Subcutaneous abdominal adipose tissue (tissue), 5 donors: ENCODE data around the gene TMPRSS6.

Source experiments
- H3K27ac ChIP-seq: one replicate; pipeline ENCODE4 v1.7.0; 2013; ENCODE audit warnings: low read depth, mild to moderate bottlenecking, inconsistent platforms, low read length, moderate library complexity
- H3K27me3 ChIP-seq, 5 donors: one replicate each; pipeline ENCODE4 v1.7.0; 2013; ENCODE audit warnings: low read length in 5 of 5, inconsistent platforms in 1 of 5; ENCODE audit not compliant: control insufficient read depth in 5 of 5, insufficient read depth in 4 of 5
- H3K36me3 ChIP-seq, 5 donors: one replicate each; pipeline ENCODE4 v1.7.0; 2013; ENCODE audit warnings: low read length in 5 of 5; ENCODE audit not compliant: control insufficient read depth in 5 of 5, insufficient read depth in 5 of 5
- H3K4me1 ChIP-seq, 5 donors: one replicate each; pipeline ENCODE4 v1.7.0; 2013; ENCODE audit warnings: low read length in 5 of 5, mild to moderate bottlenecking in 3 of 5, moderate library complexity in 1 of 5; ENCODE audit not compliant: control insufficient read depth in 5 of 5, insufficient read depth in 5 of 5
- H3K4me3 ChIP-seq, 5 donors: one replicate each; pipeline ENCODE4 v1.7.0; 2013; ENCODE audit warnings: low read length in 5 of 5, low read depth in 1 of 5
- H3K9ac ChIP-seq, 5 donors: one replicate each; pipeline ENCODE4 v1.7.0; 2013; ENCODE audit warnings: low read length in 5 of 5, mild to moderate bottlenecking in 4 of 5, moderate library complexity in 3 of 5
- H3K9me3 ChIP-seq, 5 donors: one replicate each; pipeline ENCODE4 v1.7.0; 2013; ENCODE audit warnings: low read length in 5 of 5; ENCODE audit not compliant: control insufficient read depth in 5 of 5
- donor health status: healthy.
- donor health status: healthy.
- donor health status: healthy.
- donor health status: healthy.
- donor health status: healthy.

Gene TMPRSS6

DNA sequence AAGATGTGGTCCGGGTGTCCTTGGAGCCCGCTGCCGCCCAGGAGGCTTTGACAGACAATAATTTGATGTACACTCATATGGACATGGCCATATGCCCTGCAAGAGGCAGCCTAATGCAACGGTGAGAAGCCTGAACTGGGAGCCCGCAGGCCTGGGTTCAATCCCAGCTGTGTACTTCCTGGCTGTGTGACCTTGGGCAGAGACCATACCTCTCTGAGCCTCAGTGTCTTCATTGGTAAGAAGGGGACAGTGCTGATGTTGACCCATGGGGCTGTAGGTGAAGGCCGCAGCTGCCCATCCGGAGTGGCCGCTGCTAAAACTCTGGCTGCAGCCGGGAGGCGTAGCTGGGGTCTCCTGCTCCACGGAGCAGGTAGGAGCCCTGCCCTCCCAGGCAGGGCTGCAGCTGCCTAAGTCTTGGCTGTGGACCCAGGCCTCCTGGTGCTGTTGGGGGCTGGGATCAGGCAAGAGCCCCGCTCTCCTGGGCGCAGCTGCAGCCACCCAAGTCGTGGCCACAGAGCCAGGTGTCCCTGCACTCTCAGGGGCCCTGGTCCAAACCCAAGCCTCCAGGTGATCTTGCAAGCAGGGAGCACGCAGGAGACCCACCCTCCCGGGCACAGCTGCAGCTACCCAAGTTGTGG is 31.3 kb upstream of the TMPRSS6 start:
- peaks cover 0 to 3% (median 0%) of the 10 kb centered on the region in 5 donors for H3K4me1 ChIP-seq
- H3K27ac ChIP-seq = no peak overlapping the region
- H3K27me3 ChIP-seq = peaks cover 0 to 28% (median 13%) of the 10 kb centered on the region in 5 donors
- no peak overlapping the region for H3K9ac ChIP-seq
- H3K4me3 ChIP-seq = no peak overlapping the region
- H3K36me3 ChIP-seq = no peaks in the 10 kb centered on the region
- no peaks in the 10 kb centered on the region for H3K9me3 ChIP-seq

DNA sequence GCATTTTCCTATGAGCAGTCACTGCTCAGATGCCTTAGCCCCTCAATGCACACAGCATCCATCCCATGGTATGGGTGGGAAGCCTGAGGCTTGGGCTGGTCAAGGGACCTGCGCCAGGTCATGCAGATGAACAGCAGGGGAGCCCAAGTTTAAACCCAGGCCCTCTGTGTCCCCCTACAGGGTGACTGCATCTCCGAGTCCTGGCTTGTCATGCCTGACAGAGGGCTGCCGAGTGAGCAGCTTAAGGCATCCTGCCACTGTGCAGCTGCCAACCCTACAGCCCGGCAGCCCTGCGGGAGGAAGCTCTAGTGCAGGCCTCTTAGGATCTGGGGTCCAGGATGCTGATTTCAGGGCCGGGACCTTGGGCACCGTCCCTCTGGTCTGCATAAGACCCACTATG is 30.2 kb upstream of the TMPRSS6 start:
- H3K4me3 ChIP-seq = no peak overlapping the region
- H3K9me3 ChIP-seq = no peaks in the 10 kb centered on the region
- H3K27ac ChIP-seq = no peak overlapping the region
- no peak overlapping the region for H3K9ac ChIP-seq
- peaks cover 0 to 23% (median 14%) of the 10 kb centered on the region in 5 donors for H3K27me3 ChIP-seq
- no peaks in the 10 kb centered on the region for H3K36me3 ChIP-seq
- no peaks in the 10 kb centered on the region for H3K4me1 ChIP-seq

DNA sequence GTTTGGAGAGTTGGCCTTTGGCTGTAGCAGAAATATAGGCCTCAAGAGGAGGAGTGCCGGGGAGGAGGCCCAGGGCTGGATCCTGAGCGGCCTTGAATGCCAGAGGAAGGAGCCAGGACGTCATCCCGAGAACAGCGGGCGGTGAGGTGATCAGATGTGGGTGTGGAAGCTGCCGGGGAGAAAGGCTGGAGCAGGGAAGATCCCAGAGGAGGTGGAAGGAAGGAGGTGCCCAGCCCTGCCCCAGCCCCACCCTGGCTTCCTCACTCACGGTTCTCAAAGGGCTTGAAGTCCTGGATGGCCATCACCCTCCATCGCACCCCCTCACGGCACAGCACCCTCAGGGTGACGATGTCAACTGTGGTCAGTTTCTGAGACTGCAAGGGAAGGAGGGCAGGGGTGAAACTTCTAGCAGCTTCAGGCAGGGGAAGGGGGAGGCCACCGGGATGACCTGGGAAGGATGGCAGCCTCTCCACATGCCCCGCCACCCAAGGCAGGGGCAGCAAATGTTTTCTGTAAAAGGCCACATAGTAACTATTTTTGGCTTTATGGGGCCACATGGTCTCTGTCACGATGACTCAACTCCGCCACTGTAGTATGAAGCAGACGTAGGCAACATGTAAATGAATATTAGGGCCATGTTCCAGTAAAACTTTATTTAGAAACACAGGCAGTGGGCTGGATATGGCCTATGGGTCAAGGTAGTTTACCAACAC is 29.5 kb upstream of the TMPRSS6 start:
- Histone ChIP-seq H3K4me3 (no peak overlapping the region), H3K36me3 (no peaks in the 10 kb centered on the region), H3K27me3 (peaks cover 0 to 19% (median 12%) of the 10 kb centered on the region in 5 donors), H3K27ac (no peak overlapping the region), H3K9me3 (no peaks in the 10 kb centered on the region), H3K4me1 (no peaks in the 10 kb centered on the region), H3K9ac (no peak overlapping the region)

DNA sequence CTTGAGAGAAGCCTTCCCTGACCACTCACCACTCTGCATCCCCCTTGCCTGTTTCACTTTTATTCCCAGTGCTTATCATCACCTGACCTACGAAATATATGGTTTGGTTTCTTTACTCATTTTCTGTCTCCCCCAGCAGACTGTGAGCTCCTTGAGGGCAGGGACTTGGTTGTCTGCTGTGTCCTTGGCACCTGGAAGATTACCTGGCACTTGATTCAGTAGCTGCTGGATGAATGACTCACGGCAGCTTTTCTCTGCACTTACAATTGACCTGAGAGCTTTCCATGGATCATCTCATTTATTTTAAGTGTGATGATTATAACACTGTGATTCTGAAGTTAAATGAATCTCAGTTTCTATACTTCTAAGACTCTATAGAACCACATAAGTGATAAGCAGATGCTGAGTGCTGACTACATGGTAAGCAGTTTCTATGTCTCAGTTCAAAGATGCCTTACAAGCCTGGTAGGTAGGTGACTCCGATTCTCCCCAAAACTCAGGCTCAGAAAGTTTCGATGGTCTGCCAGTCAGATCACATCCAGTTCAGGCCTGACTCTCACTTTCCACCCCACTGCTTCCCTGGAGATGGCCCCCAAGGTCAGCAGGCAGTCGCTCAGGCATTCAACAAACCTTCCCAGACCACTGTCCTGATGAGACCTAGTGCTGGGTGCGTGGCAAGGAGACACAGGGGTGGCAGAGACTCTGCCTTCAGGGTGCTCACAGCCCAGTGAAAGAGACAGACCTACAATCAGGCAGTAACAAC is 28.6 kb upstream of the TMPRSS6 start:
- Histone ChIP-seq H3K9me3 (no peaks in the 10 kb centered on the region), H3K36me3 (no peaks in the 10 kb centered on the region), H3K4me3 (no peak overlapping the region), H3K27ac (no peak overlapping the region), H3K27me3 (peaks cover 0 to 14% (median 8%) of the 10 kb centered on the region in 5 donors), H3K4me1 (no peaks in the 10 kb centered on the region), H3K9ac (no peak overlapping the region)

DNA sequence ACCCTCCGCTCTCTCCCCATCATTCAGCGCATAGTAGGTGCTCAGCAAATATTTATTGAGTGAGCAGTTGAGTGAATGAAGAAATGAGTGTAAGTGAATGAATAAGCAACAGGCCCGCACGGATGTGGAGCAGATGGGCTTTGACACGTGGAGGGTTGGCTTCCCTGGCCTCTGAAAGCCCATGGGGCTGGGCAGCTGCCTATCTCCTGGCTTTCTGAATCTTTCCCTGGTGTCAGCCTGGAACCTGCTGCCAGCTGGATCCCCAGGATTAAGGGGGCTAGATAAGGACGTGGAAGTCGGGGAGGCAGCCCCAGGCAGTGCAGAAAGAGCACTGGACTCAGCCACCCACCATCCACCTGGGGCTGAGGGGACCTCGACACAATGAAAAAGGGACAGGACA is 27.6 kb upstream of the TMPRSS6 start:
- Histone ChIP-seq H3K4me3 (no peak overlapping the region), H3K4me1 (no peaks in the 10 kb centered on the region), H3K9me3 (no peaks in the 10 kb centered on the region), H3K27me3 (peaks cover 0 to 14% (median 8%) of the 10 kb centered on the region in 5 donors), H3K36me3 (no peaks in the 10 kb centered on the region), H3K27ac (no peak overlapping the region), H3K9ac (no peak overlapping the region)

DNA sequence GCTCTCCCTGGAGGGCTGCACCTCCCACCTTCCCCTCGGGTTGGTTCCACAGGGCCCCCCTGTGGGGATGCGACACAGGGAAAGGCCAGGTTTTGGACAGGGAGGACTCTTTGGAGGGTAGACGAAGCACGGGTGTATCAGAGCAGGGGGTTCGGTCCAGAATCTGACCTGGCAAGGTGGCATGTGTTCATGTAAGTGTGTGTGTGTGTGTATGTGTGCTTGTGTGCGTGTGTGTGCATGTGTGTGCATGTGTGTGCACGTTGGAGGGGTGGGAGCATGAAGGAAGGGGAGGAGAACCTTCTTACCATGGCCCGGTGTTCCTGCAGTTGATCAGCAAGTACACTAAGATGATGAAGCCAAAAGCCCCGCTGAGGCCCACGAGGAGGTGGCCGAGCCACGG is 25.5 kb upstream of the TMPRSS6 start:
- peaks cover 0 to 11% (median 4%) of the 10 kb centered on the region in 5 donors for H3K27me3 ChIP-seq
- no peak overlapping the region for H3K27ac ChIP-seq
- H3K4me1 ChIP-seq = no peaks in the 10 kb centered on the region
- no peaks in the 10 kb centered on the region for H3K36me3 ChIP-seq
- no peaks in the 10 kb centered on the region for H3K9me3 ChIP-seq
- no peak overlapping the region for H3K9ac ChIP-seq
- H3K4me3 ChIP-seq = no peak overlapping the region

DNA sequence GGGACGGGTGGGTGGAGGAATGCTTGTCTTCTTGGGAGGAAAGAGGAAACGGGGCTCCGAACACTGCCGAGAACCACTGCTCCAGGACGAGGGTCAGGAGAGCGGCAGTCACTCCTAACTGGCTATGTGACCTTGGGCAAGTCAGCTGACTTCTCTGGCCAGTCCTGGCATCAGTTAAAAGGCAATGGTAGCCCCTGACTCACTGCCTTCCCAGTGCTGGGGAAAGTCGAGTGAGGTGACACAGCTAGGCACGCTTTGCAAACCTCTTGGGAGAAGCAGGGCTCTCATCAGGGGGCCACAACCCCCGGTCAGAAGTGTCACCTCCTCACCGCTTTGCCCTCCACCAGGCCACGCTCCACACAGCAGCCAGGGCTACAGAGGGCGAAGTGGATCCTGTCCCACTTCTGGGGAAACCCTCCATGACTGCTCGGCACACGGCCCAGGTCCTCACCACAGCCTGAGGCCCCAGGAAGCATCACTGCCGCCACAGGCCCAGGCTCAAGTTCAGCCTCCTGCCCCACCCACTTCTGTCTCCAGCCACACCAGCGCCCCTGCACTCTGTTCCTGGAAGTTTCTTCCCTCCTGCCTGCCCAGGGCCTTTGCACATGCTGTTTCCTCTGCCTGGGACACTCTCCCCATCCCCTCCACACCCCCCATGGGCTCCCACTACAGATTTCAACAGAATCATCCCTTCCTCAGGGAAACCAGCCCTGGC is 23.9 kb upstream of the TMPRSS6 start:
- peaks cover 0 to 9% (median 5%) of the 10 kb centered on the region in 5 donors for H3K4me1 ChIP-seq
- H3K9ac ChIP-seq = no peak overlapping the region
- H3K4me3 ChIP-seq = no peak overlapping the region
- peaks cover 0 to 11% (median 4%) of the 10 kb centered on the region in 5 donors for H3K27me3 ChIP-seq
- H3K36me3 ChIP-seq = no peaks in the 10 kb centered on the region
- H3K9me3 ChIP-seq = no peaks in the 10 kb centered on the region
- no peak overlapping the region for H3K27ac ChIP-seq

DNA sequence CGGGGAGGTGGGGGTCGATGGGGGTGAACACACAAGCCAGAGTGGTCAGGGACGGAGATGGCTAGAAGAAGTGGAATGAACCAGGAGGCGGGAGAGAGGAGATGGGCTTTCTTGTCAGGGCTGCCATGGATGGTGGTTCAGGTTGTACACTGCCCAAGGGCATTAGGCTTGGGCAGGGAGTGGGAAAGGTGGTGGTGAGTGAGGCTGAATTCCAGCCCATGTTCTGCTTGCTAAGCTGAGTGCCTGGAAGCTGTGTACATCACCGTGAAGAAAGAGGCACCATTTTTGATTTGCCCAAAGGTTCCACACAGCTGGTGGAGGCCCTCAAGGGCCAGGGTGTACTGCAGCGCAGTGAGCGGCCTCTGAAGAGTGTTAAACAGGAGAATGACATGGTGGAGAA is 23.3 kb upstream of the TMPRSS6 start:
- Histone ChIP-seq H3K27ac (no peak overlapping the region), H3K27me3 (peaks cover 0 to 12% (median 4%) of the 10 kb centered on the region in 5 donors), H3K36me3 (no peaks in the 10 kb centered on the region), H3K4me1 (peaks cover 0 to 15% (median 8%) of the 10 kb centered on the region in 5 donors), H3K9ac (no peak overlapping the region), H3K4me3 (no peak overlapping the region), H3K9me3 (no peaks in the 10 kb centered on the region)

DNA sequence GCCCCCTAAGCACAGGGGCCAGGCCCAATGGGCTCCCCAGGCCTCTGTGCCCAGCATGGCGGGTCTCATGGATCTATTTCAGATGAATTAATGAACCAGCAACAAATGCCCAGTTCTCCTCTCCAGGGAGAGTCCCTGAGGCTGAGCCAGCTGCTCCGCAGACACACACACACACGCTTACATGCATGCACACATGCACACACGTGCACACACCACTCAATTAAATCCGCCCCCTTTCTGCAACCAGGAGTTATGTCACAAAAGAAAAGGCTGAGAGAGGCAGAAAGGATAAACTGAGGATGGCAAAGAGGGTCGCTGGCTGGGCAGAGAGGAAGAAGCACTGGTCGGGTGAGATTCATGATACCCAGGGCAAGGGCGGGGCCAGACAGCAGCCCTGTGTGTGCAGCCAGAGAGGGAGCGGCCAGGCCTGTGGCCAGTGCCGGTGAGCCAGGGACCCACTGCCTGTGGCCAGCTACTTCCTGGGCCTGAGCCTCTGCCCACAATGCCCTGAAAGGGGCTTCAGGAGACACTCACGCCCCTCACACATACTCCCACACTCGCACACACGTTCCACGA is 20.4 kb upstream of the TMPRSS6 start:
- H3K4me3 ChIP-seq = no peak overlapping the region
- no peaks in the 10 kb centered on the region for H3K36me3 ChIP-seq
- H3K27ac ChIP-seq = no peak overlapping the region
- no peak overlapping the region for H3K9ac ChIP-seq
- peaks cover 0 to 24% (median 15%) of the 10 kb centered on the region in 5 donors for H3K4me1 ChIP-seq
- no peaks in the 10 kb centered on the region for H3K9me3 ChIP-seq
- peaks cover 0 to 7% (median 0%) of the 10 kb centered on the region in 5 donors for H3K27me3 ChIP-seq
